KBM-7 (cell line): ENCODE results near the gene ASH1L.
A peak's percentile ranks its signal among the peaks of the same experiment; 100 is the strongest.
"Not testable (repeated sequence)": the region's sequence is repeated elsewhere in the genome, so short reads cannot be mapped to it uniquely, and the experiment has no call there.

Source experiments
- DNase-seq: peaks from one replicate; pipeline ENCODE4 v3.0.0-alpha.2; 2015
- in situ Hi-C: fragments of 300-500 bp; cut with MboI; formaldehyde crosslinking; loops from 2 replicates; pipeline ENCODE4 v1.14.3; 2020; ENCODE audit warnings: low sequenced_read_pairs, low pct_unique_long_range_greater_than_20kb, mixed read lengths

The ASH1L gene

DNA sequence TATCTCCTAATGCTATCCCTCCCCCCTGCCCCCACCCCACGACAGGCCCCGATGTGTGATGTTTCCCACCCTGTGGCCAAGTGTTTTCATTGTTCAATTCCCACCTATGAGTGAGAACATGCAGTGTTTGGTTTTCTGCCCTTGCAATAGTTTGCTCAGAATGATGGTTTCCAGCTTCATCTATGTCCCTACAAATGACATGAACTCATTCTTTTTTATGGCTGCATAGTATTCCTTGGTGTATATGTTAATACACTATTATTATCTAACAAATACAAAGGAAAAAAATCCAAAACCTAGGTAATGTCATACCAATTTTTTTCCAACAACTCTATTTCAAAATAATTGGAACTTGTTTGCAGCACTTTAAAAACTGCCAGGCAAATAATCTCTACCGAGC is 56.6 kb downstream of the ASH1L start:
- DNase-seq, in situ Hi-C loops: not testable (repeated sequence)

DNA sequence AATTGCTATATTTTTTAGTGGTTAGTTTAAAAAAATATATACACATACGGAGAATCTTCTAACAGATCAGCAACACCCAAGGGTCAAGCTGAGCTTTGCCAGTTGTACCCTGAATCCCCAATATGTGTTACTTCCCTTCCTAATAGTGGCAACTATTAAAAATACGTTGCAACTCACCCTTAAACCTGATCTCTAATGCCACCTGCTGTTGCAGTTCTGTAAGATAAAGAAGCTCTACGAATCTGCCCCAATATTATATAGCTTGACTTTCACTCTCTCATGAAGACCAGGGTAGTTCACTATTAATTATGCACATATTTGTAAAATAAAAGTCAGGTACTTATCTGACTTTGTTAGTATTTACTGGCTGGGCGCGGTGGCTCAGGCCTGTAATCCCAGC is 58.4 kb downstream of the ASH1L start:
- peak; percentile 20 for DNase-seq
- in situ Hi-C loops = no loop called here

DNA sequence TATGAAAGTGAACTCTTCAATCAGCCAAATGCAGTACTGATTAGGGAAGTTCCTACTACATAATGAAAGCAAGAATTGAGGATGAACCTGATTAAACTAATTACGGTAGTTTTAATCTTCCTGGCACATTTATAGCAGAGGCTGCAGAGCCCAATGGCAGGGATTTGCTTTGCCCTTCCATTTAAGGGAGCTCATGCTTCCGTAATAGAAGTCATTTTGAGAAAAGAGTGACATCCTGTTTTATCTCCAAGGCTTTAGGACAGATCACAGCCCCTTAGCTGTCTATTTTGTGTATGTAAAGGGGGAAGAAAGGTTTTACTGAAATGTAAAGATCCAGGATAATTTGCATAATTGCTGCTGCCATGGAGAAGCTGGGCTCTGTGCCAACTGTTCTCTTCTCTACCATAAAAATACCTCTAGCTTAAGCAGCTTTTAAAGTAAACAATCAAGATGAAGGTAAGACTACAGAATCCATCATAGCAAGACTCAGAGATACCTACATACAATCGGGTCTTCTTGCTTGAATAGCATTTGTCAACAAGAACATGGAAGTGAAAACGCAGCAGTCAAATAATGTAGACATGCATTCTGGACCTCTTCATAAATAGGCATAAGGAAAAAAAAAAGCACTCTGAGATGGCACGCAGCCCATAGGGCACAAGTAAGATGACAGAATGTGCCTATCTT is 62.5 kb downstream of the ASH1L start:
- in situ Hi-C loops = no loop called here
- peak; percentile 56 for DNase-seq

DNA sequence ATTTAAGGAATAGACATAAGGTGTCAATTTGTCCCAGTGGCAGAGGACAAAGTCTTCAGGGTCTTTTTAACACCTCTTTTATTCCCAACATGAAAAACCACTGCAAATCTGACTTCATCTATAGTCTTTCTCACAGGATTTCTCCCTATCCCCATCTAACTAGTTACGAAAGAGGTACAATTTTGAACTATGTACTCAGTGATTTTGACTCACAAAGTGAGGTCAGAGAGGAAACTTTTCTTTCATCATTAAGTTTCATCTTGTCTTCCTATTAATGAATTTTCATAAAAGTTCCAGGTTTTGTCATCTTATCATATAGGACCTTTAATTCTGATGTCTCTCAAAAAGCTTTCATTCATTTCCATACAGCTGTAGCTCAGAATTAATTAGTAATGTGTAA is 63.3 kb downstream of the ASH1L start:
- no peak for DNase-seq
- in situ Hi-C loops = no loop called here

DNA sequence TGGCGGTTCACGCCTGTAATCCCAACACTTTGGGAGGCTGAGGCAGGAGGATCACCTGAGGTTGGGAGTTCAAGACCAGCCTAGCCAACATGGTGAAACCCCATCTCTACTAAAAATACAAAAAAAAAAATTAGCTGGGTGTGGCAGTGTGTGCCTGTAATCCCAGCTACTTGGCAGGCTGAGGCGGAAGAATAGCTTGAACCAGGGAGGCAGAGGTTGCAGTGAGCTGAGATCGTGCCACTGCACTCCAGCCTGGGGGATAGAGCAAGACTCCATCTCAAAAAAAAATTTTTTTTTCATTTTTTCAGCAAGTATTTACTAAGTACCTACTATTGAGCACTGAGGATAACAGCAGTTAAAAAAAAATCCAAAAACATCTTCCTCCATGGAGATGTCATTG is 69.0 kb downstream of the ASH1L start:
- DNase-seq, in situ Hi-C loops: not testable (repeated sequence)

DNA sequence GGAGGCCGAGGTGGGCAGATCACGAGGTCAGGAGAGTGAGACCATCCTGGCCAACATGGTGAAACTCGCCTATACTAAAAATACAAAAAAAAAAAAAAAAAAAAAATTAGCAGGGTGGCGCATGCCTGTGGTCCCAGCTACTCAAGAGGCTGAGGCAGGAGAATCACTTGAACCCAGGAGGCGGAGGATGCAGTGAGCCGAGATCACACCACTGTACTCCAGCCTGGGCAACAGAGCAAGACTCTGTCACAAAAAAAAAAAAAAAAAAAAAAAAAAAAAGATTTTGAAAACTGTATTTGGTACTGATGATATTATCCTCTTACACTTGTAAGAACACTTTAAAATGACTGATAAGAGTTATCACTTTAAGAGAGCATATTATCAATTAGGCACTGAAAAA is 74.2 kb downstream of the ASH1L start:
- in situ Hi-C loops, DNase-seq: not testable (repeated sequence)

DNA sequence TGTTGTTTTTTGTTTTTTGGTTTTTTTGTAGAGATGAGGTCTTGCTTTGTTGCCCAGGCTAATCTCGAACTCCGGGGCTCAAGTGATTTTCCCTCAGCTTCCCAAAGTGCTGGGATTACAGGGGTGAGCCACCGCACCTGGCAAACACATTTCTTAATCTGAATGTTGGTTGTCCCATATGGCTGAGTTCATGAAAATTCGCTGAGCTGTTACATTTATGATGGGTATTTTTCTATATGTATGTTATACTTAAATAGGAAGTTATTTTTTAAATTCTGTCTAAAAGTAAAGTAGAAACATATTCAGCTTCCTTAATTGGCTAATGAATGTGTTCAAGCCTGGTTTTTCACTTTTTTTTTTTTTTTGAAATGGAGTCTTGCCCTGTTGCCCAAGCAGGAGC is 75.1 kb downstream of the ASH1L start:
- in situ Hi-C loops = no loop called here
- DNase-seq = no peak

DNA sequence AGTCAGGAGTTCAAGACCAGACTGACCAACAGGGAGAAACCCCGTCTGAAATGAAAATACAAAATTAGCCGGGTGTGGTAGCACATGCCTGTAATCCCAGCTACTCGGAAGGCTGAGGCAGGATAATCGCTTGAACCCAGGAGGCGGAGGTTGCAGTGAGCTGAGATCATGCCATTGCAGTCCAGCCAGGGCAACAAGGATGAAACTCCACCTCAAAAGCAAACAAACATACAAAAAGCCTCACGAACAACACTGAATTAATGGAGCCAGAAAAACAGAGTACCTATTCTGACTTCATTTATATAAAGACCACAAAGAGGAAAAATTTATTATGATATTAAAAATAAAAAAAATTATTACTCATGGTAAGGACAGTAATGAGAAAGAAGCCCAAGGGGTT is 75.7 kb downstream of the ASH1L start:
- DNase-seq, in situ Hi-C loops: not testable (repeated sequence)

DNA sequence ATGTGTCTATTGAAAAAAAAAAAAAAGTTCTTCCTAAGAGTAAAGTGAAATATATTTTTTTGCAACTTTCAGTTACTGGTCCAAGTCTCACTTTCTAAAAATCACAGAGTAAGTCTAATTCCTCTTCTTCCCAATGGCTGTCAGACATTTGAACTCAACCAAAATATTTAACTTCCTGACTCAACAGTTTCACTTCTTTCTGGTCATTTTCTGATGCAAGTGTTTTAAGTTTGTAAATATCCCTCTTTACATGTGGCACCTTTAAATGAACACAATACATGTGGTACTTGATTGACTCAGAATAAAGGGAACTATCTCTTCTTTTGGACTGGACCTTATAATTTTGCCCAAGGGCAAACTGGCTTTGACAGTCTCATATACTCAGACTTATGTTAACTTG is 76.7 kb downstream of the ASH1L start:
- in situ Hi-C loops = no loop called here
- no peak for DNase-seq

DNA sequence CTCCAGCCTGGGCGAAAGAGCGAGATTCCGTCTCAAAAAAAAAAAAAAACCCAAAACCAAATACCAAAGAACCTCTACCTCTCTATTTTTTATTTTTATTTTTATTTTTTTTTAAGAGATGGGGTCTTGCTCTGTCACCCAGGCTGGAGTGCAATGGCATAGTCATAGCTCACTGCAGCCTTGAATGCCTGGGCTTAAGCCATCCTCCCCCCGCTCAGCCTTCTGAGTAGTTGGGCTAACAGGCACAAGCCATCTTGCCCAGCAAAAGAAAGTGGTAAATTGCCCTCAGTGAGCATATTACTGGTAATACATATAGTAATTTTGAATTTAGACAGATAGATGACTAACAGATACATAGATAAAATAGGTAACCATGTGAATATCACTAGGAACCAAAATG is 77.4 kb downstream of the ASH1L start:
- no peak for DNase-seq
- in situ Hi-C loops = no loop called here

DNA sequence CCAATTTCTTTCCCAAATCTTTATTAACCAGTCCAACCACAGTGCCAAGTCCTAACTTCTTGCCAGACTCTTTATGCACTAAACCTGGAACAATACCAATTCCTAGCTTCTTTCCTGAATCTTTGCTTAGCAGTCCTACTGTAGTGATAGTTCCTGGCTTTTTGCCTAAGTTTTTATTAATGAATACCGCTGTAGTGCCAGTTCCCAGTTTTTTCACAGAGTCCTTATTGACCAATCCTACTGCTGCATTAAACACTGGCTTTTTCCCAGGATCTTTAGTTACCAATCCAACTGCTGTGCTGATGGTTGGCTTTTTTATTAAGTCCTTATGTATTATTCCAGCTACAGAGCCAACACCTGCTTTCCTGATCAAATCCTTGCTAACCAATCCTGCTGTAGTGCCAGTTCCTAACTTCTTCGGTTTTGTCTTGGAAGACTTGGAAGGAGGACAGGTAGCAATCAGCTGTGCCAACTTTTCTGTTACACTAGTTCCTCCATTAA is 80.8 kb downstream of the ASH1L start:
- in situ Hi-C loops = no loop called here
- no peak for DNase-seq

DNA sequence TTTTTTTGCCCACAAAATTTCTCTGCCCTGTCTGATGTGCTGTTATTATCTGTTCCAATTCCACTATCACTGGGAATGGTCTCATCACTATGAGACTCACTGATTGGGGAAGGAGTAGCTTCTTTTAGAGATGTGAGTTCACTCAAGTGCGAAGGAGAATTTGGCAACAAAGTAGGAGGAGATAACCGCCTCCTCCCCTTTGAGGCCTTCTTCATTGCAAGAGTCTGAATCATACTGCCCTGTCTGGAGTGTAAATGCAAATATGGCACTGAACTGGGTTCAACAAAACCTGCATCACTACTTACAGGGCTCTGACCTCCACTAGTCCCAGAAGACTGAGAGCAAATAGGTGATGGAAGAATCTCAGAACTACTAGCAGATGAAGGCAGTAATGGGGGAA is 83.4 kb downstream of the ASH1L start:
- peak; percentile 39 for DNase-seq
- in situ Hi-C loops = no loop called here

DNA sequence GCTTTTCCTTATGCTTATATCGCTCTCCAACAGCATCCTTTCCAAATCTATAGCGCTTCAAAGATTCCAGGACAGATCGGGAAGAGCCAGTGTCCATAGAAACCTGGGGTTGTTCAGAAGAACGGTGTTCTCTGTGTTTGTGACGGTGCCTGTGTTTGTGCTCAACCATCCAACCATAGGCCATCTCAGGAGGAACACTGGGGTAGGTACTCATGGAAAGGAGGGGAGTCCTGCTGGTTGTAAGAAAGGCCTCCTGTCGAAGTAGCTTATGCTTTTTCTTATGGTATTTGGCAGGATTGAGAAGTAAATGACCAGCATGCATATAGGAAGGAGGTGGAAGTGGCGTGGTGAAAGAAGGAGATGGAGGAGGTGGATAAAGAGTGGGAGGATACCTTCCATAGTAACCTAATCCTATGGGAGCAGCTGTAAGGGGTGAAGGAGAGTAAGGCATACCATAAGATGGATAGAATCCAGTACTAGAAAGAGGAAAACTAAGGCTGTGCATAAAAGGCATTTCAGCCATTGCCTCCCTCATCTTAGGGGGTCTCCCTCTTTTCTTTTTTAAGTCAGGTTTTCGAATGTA is 84.2 kb downstream of the ASH1L start:
- no peak for DNase-seq
- in situ Hi-C loops = no loop called here

DNA sequence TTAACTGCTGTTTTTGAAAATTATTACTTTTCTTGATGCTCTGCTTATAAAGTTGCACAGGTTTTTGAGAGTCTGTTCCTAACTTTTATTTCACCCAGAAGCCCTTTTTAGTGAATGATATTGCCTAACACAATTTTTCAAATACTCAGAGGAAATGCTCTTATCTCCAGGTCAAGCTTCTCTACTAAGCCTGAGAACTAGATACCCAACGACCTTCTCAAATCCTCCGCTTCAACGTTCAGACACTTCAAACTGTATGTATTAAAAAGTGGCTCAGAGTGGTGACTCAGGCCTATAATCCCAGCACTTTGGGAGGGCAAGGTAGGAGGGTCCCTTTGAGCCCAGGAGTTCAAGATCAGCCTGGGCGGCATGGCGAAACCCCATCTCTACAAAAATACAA is 88.5 kb downstream of the ASH1L start:
- DNase-seq = no peak
- in situ Hi-C loops = no loop called here

DNA sequence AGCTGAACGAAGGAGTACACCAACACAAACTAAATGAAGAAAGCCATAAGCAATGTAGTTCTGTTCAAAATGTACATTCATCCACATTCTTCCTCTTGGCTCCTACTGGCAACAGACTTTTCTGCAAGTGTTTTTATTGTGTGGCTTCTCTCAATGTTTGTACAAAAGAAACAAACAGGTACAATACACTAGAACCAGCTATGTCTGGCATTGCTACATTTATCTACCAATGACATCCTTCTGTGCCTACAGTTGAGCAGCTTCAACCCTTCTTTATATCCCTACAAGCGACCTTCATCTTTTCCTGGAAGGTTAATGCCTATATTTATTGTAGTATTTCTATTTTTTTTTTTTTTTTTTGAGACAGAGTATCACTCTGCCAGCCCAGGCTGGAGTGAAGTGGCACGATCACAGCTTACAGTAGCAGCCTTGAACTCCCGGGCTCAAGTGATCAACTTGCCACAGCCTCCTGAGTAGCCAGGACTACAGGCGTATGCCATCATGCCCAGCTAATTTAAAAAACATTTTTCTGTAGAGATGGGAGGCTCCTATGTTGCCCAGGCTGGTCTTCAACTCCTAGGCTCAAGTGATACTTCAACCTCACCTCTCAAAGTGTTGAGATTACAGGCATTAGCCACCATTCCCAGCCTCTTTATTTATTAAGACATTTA is 89.3 kb downstream of the ASH1L start:
- no peak for DNase-seq
- in situ Hi-C loops = no loop called here

DNA sequence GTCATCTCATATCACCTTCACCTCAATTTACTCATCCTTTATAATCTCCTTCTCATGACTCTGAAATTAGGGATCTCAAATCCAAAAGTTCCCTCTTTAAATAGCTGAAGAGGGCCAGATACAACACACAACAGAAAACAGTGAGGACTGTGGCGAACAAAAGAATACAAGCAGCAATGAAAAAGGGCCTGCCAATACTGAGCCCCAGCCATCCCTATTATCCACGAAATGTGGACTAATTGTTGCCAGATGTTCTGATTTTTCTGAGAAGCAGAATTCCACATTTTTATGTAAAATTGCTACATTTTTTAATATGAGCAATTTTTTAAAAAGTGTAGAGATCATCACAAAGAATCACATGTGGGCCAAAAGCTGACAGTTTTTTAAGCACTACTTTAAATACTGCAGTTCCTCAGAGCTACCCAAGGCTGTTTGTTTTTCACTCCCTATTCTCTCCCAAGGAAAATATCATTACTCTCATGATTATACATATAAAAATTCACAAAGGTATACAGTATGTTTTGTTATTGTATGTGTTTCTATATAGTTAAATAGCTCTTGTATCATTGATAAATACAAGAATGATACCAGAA is 90.0 kb downstream of the ASH1L start:
- in situ Hi-C loops = no loop called here

DNA sequence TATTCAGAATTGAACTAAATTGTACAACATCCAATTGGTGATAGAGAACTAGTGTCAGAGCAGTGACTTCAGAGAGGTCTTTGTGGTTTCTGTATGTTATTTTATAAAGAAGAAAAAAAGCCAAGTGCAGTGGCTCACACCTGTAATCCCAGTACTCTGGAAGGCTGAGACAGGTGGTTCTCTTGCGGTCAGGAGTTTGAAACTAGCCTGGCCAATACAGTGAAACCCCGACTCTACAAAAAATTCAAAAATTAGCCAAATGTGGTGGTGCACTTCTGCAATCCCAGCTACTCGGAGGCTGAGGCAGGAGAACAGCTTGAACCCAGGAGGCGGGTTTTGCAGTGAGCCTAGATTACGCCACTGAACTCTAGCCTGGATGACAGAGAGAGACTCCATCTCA is 90.7 kb downstream of the ASH1L start:
- no peak for DNase-seq
- in situ Hi-C loops = no loop called here

More for the DNA sequence above, 90.0 kb downstream of the ASH1L start:
- DNase-seq = no peak

DNA sequence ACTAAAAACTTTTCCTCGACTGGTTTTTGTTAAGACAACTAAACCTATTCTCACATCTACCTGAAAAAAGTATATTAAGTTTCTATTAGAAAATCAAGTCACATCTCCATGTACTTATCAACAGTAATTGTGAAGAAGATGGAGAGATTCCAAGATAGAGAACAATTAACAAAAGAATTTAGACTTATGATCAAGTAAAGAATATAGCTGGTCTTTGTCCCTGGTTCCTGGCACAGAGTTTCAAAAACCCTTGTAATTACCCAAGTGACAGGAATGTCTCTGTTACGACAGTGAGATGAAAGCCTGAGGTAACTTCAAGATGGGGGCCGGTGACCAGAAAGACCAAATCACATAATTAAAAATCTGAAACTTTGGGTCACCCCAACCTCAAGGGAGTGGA is 91.6 kb downstream of the ASH1L start:
- no peak for DNase-seq
- in situ Hi-C loops = no loop called here

DNA sequence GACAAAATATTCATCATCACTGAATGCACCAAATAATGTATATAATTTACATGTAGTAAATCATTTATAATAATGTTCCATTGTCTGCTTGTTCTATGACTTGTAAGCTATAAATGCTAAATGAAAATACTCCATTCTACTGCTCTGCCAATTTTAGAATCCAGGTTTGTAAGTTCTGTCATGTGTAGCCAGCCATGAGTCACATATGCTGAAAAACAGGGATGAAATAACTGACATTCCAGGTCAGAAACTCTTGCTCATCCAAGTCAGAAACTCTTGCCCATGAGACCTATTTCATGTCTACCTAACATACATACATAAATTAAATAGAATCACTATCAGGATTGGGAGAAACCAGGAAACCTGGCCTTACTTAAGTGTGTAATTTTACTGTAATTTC is 95.6 kb downstream of the ASH1L start:
- in situ Hi-C loops = no loop called here
- no peak for DNase-seq

DNA sequence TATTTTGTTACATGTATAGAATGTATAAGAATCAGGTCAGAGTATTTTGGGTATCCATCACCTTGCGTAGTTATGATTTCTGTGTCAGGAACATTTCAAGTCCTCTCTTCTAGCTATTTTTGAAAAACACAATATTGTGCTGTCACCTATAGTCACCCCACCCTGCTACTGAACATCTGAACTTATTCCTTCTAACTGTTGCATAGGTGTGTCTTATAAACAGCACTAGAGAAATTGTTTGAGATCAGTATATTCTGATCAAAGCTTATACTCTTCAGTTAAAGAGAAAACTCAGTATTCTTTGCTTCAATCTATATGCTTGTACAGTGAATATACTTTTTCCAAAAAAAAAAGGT is 96.0 kb downstream of the ASH1L start:
- DNase-seq = no peak

More for the DNA sequence above, 96.0 kb downstream of the ASH1L start:
- in situ Hi-C loops = no loop called here
